NOMO-1 treated with dmso at 0.1 percent for 144 hours (cell line): ENCODE measurements around the gene LRRC31.
A peak's percentile ranks its signal among the peaks of the same experiment; 100 is the strongest.

Experiments used
- DNase-seq: peaks from one replicate; lab custom pipeline; 2025; ENCODE audit not compliant: unreplicated experiment; lab: John Stamatoyannopoulos, UW

LRRC31 gene

DNA sequence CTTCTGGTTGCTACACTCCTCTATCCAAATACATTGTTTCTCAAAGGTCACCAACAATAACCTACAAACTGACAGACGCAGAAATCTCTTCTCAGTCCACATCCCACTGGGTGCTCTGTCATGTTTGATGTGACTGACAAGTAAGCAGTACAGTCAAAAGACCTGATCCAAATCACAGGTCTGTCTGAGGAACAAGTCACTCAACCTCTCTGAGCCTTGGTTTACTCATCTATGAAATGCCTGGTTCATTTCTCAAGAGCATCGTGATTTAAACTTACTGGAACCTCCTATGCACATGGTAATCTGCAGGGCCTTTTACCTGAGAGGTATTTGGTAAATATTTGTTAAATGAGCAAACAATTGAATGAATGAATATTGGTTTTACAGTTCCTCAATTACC lies 5.5 kb downstream of the LRRC31 start:
- no peak for DNase-seq

DNA sequence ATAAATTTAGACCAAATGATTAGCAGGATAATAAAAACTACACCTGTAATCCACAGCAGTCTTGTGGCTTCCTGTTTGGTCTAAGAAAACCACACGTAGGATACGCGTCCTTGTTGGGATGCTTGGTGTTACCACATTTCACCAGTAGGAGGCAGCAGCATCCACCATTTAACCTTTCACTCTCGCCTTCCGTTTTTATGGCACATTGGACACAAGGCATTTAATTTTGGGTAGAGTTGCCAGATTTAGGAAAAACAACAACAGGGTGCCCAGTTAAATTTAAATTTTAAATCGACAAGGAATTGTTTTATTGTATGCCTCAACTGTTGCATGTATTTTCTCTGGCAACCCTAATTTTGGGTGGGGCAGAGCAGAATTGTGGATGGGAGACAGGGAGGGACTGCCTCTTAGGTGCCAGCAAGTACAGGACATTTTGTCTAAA lies 6.3 kb downstream of the LRRC31 start:
- DNase-seq: peak; percentile 49

DNA sequence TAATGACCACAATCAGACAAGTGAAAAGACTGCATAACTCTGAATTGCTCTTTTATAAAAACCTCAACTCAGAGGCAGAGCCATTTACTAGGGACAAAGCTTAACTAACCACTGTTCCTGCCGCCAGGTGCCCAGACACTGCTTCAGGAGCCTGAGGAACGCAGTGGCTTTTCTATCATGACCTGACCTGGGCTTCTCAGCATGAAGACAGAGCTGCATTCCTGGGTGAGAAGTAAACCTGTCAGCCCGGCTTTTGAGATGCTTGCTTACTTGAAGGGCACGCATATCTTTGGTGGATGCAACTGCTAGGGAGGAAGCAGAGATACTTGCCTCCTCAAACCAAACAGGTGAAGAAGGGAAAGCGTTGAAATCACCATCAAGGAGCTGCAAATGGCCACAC lies 7.9 kb downstream of the LRRC31 start:
- DNase-seq: no peak

DNA sequence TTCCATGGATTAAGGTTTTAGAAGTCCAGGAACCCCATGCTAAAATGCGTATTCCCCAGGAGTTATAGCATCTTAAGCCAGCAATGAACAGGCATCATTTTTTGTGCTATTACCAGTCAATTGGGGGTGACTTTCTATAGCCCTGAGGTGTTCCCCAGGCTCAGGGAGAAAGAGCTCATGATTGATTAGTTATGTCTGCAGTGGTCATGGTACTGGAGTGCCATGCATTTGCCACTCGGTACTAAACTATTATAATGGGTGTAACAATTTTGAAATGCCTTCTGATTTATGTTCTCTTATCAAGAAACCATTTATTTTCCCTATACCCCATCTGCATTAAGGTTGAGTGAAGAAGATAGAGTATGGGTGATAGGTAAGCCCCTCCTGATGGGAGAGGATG lies 11.9 kb downstream of the LRRC31 start:
- no peak for DNase-seq

DNA sequence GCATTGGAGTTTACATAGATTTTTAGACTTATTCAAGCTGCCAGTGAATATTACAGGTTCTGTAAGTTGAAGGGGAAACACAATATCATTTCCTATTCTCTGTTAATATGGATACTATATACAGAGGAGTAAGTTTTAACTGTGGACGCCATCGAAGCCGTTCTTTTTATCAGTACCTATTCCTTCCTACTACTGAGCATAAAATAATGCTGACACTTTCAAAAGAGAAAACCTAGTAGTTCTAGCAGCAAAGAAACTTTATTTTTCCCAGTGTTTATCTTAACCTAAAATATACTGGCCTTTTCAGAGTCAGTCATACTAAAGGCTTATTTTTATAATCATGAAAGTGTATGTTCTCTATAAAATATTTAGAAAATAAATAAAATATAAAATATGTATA lies 14.2 kb downstream of the LRRC31 start:
- no peak for DNase-seq

DNA sequence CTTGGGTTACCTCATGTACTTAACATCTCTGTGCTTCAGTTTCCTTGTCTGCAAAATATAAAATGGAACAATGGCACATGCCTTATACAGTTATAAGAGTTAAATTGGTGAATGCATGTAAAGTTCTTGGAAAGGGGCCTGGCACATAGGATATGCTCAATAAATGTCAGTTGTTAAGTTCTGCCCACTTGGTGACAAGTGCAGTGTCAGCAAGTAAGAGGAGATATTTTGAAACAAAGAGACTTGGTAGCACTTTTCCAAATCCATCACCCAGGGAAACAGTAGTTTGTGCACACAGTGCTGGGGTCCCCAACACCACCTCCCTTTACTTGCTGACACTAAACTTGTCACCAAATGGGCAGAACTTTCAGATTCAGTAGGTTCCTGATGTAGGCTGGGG lies 19.1 kb downstream of the LRRC31 start:
- no peak for DNase-seq

DNA sequence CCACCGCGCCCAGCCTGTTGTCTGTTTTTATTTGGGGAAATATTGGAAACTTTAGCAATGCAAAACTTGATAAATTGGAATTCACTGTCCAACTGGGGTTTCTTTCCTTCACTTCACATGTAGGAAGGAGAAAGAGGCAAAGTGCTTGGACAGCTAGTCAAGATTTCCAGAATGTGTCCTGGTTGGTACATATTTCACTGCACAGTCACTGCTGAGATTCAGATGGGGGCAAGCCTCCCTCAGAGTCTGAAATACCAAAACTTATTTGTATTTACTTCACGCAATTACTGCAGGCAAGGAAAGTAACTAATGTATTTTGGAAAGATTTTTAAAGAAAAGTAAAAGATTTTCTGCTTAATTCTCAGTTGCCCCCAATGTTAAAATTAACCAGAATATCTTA lies 21.0 kb downstream of the LRRC31 start:
- DNase-seq: no peak

DNA sequence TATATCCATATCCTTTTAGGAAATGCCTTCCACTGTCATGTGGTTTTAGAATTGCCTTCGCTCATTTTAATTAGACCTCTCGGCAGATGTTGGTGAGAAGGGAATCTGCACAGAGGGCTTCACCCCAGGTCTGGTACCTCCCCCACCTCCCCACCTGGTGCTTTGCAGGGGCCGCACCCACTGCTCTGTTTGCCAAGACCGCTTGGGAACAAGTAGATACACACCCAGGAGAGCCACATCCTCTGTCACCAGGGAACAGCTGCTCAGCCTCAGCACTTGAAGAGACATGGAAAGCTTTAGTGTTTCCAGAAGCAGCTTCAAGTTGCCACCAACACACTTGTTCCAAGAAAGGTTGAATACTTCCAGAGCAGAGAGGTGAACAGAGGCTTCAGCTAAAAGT lies 21.8 kb downstream of the LRRC31 start:
- DNase-seq: no peak

DNA sequence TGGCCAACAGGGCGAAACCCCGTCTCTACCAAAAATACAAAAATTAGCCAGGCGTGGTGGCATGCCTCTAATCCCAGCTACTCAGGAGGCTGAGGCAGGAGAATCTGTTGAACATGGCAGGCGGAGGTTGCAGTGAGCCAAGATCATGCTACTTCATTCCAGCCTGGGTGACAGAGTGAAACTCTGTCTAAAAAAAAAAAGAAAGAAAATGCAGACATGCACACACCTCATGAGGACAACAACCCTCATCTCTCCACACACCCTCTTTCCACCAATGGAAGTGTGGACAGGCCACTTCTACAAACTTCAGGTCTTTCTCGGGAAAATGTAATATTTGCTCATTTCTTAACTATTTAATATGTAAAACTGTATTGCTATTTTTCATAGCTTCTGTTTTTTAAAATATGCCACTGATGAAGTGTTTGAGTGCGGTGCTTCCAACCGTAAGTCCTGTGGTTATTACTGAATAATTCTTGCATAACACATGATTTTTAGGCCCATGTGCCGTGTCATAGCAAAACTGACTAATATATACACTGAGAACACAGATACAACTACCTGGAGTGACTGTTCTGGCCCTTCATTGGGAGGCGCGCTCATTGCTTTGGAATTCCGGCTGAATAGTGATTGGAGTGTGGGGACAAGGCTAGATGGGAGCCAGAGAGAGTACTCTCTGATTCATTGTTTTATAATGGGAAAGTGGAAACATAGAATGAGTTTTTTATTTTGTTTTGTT lies 23.1 kb downstream of the LRRC31 start:
- DNase-seq: no peak

DNA sequence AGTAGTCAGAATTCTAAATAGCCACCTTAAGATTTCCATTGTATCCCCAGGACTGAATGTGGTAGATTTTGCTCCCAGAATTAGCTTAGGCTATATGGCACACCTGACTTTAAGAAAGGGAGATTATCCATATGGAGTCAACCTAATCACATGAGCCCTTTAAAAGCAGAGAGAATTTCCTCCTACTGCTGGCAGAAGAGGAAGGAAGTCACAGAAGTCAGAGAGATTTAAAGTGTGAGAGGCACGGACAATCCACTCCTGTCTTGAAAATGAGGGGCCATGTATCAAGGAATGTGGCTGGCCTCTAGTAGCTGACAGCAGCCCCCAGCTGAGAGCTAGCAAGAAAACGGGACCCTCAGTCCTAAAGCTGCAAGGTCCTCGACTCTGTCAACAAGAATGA lies 26.8 kb downstream of the LRRC31 start:
- DNase-seq: no peak

DNA sequence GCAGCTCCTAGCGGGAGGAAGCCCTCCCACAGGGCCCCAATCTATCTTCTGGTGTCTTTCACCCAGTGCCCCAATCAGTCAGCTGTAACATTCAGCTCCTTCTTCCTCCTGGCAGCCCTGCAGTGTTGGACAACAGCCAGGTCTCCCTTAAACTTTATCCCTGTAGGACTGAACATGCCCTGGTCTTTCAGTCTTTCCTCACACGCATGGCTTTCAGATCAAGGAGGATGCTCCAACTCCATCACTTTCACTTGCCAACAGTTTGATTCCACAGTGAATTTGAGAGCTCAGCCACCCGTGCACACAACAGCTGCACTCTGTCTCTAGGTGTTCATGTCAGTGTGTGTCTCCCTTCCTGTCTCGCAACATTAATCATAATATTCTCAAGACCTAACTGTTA lies 28.6 kb downstream of the LRRC31 start:
- DNase-seq: no peak

DNA sequence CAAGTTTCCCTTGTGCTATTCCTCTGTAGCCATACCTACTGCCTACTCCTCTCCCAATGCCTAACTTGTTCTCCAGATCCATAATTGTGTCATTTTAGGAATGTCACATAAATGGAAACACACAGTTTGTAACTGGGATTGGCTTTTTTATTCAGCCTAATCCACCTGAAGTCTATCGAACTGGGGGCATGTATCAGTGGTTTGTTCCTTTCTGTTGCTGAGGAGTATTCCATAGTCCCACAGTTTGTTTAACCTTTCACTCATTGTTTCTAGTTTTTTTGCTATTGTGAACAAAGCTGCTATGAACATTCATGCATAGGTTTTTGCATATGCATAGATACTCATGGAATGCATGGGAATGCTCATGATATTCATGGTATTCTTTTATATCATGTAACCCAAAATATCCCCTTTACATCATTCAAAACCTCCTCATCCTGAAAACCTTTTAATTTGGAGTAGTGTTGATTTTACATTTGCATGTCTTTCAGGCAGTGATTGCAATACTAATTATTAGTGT lies 31.2 kb downstream of the LRRC31 start:
- DNase-seq: no peak

DNA sequence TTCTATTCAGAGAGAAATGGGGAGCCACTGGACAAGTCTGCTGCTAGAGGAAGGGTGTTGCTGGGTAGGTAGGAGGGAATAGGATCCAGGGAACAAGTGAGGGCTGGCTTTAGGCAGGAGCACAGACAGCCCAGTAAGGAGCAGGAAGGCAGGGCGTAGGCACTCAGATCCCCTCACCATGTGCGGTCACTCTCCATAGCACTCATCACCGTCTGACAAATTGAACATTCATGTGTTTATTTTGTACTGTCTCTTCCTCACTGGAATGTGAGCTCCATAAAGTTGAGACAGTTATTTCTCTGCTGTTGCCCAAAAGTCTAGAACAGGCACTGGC lies 32.8 kb downstream of the LRRC31 start:
- no peak for DNase-seq

DNA sequence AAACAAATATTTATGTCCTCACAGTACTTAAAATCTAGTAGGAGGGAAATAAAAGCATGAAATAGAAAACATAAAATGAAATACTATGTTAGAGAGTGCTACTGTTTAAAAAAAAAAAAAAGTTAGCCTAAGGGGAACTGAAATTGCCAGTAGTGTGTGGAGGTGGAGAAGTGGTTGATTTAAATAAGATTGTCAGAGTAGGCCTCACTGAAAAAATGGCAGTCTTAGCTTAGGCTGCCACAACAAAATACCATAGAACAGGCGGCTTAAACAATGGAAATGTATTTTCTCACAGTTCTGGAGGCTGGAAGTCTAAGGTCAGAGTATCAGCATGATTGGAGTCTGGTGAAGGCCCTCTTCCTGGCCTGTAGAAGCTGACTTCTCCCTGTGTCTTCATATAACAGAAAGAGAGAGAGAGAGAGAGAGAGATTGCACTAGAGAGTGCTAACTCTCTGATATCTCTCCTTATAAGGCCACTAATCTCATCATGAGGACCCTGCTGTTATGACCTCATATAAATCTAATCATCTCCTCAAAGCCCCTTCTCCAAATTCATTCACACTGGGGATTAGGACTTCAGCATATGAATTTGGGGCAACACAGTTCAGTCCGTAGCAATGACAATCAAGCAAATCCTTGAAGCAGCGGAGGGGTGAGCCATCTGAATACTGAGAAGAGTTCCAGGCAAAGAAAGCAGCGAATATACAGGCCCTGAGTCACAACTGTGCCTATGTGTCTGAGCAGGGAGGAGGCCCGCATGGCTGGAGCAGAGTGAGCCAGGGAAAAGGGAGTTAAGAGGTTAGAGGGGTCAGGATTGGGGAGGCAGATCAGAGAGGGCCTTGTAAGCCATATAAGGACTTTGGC lies 33.4 kb downstream of the LRRC31 start:
- DNase-seq: peak; percentile 54

DNA sequence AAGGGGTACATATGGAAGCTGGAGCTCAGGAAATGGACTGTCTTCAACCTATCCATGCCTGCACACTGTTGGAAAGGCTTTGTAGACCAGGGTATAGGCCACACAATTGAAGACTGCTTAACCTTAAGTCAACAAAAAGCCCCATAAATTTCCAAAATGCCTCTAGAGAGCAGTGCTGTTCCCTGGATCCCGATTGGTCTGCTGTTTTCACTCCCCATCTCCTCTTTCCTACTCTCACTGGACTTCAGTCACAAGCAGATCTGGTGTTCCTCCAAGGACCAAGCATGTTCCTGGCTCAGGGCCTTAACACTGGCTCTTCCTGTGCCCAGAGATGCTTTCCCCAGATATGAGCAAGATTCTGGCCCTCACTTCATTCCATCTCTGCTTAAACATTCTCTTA lies 34.2 kb downstream of the LRRC31 start:
- DNase-seq: no peak

DNA sequence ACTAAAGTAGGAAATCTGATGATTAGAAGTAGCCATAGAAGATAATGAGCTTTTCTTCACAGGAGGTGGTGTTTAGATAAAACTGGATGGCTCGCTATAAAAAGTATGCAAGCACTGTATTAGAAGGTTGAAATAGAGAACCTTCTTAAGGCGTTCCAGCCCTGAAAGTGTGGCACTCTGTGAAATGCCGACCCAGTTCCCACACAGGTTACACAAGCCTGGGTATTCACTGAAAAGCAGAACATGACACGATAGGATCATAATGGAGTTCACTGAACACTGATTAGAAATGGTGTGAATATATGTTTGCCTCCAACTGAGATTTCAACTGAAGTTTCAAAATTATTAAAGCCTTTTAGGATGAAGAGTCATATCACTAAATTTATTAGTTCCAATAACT lies 42.0 kb downstream of the LRRC31 start:
- no peak for DNase-seq

DNA sequence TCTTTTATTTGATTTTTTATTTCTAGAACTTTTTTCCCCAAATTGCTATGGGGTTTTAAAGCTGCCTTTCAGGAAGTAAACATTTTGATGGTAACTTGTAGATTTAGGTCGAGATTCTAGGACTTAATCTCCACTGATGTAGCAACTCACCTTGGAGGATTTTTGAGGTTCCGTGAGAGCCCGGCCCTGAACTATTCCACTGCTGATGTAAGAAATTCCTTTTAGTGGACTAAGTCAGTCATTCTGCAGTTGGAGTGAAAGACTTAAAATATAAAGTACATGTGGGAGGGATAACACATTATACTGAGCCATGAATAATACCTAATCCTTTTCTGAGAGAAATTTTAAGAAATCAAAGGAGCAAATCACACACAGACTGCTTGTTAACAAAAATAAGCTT lies 44.4 kb downstream of the LRRC31 start:
- DNase-seq: no peak

DNA sequence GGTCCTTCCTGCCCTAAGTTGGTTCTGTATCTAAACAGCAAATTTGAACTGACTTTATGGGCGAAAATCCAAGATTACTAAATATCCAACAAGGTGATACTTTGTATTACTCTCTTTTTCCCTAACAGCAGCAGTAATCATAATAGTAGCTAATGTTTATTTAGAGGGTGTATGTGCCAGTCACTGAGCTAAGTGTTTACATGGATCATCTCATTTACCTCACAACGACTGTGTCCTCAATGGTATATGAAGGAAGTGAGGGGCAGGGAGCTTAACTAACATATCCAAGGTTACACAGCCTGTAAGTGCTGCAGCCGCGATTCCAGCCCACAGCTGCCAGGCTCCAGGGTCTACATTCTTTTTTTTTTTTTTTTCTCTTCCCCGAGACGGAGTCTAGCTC lies 46.8 kb downstream of the LRRC31 start:
- no peak for DNase-seq

DNA sequence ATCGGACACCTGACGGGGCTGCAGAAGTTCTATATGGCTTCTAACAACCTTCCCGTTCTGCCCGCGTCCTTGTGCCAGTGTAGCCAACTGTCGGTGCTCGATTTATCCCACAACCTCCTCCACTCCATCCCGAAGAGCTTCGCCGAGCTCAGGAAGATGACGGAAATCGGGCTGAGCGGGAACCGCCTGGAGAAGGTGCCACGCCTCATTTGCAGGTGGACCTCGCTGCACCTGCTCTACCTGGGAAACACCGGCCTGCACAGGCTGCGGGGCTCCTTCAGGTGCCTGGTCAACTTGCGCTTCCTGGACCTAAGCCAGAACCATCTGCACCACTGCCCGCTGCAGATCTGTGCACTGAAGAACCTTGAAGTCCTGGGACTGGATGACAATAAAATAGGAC lies 47.2 kb downstream of the LRRC31 start:
- no peak for DNase-seq

DNA sequence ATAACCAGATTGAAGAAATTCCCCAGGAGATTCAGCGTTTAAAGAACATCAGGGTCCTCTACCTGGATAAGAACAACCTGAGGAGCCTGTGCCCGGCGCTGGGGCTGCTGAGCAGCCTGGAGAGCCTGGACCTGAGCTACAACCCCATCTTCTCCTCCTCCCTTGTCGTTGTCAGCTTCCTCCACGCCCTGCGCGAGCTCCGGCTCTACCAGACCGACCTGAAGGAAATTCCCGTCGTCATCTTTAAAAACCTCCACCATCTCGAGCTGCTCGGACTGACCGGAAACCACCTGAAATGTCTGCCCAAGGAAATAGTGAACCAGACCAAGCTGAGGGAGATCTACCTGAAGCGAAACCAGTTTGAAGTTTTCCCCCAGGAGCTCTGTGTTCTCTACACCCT lies 47.6 kb downstream of the LRRC31 start:
- DNase-seq: no peak

DNA sequence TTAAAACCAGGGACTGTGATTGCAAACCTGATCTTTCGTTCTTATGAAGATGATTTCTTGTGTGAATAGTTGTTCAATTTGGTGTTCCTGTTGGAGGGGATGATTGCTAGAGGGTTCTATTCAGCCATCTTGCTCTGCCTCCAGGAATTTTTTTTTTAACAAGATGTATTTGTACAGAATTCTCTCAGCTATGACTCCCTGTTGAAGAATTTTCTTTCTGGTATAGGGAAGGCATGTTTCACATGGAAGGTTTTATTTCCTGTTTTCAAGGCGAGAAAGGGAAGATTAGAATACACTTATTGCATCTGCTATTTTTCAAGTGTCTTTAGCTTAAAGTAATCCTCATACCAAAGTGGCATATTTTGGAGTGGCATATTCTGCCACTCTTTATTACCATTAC lies 51.4 kb downstream of the LRRC31 start:
- no peak for DNase-seq

DNA sequence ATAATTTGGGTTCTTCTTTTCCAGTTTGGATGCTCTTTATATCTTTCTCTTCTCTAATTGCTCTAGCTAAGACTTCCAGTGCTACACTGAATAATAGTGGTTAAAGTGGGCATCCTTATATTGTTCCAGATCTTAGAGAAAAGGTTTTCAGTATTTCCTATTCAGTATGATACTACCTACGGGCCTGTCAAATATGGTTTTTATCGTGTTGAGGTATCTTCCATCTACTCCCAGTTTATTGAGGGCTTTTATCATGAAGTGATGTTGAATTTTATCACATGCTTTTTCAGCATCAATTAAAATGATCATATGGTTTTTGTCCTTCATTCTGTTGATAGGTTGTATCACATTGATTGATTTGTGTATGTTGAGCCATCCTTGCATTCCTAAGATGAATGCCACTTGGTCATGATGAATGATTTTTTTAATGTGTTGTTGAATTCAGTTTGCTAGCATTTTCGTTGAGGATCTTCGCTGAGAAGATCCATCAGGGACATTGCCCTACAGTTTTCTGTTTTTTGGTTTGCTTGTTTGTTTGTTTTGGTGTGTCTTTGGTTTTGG lies 54.1 kb downstream of the LRRC31 start:
- no peak for DNase-seq
